Mucosa of rectum (tissue), 2 donors: ENCODE data around the gene YTHDC2.

Experiments
- H3K27ac ChIP-seq, 2 donors: one replicate each; pipeline ENCODE4 v1.7.0; 2013; ENCODE audit warnings: inconsistent platforms in 2 of 2, low read depth in 2 of 2, low read length in 2 of 2
- H3K27me3 ChIP-seq, 2 donors: one replicate each; pipeline ENCODE4 v1.7.0; 2013; ENCODE audit warnings: low read length in 2 of 2; ENCODE audit not compliant: control insufficient read depth in 2 of 2, insufficient read depth in 2 of 2
- H3K36me3 ChIP-seq, 2 donors: one replicate each; pipeline ENCODE4 v1.7.0; 2013; ENCODE audit warnings: low read length in 2 of 2; ENCODE audit not compliant: control insufficient read depth in 2 of 2, insufficient read depth in 2 of 2
- H3K4me1 ChIP-seq, 2 donors: one replicate each; pipeline ENCODE4 v1.7.0; 2013; ENCODE audit warnings: low read length in 2 of 2, mild to moderate bottlenecking in 1 of 2; ENCODE audit not compliant: control insufficient read depth in 2 of 2, insufficient read depth in 2 of 2
- H3K4me3 ChIP-seq, 2 donors: one replicate each; pipeline ENCODE4 v1.7.0; 2013; ENCODE audit warnings: low read length in 2 of 2
- H3K9ac ChIP-seq, 2 donors: one replicate each; pipeline ENCODE4 v1.7.0; 2013; ENCODE audit warnings: low read length in 2 of 2, low read depth in 1 of 2, mild to moderate bottlenecking in 1 of 2
- H3K9me3 ChIP-seq, 2 donors: one replicate each; pipeline ENCODE4 v1.7.0; 2013; ENCODE audit warnings: low read length in 2 of 2; ENCODE audit not compliant: control insufficient read depth in 2 of 2
- donor health status: healthy.
- donor health status: Normal muscosa, but diverticular disease.

Gene YTHDC2

DNA sequence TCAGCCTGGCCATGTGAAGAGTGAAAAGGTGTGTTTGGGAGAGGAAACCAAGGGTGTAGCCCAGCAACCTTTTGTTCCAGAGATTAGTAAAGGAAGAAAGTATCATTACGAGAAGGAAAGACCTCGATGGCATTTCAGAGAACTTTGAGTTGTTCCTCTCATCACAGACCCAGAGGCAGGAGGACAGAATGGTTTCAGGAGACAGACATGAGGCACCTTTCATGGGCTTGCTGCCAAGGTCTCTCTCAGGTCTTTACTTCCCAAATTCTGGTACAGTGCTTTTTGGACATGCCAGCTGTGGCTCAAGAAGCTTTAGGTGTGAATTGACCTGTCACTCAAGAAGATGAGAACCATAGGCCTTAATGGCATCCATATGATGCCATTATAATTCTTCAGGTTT lies 22.5 kb upstream of the YTHDC2 start:
- no peaks in the 10 kb centered on the region for H3K36me3 ChIP-seq
- H3K9ac ChIP-seq, result no peak overlapping the region
- H3K4me1 ChIP-seq, result peaks cover 5 to 9% of the 10 kb centered on the region in 2 donors
- H3K27me3 ChIP-seq, result peaks cover 22 to 27% of the 10 kb centered on the region in 2 donors
- no peak overlapping the region for H3K4me3 ChIP-seq
- H3K27ac ChIP-seq, result no peak overlapping the region
- H3K9me3 ChIP-seq, result peaks cover 5% of the 10 kb centered on the region in 2 donors

DNA sequence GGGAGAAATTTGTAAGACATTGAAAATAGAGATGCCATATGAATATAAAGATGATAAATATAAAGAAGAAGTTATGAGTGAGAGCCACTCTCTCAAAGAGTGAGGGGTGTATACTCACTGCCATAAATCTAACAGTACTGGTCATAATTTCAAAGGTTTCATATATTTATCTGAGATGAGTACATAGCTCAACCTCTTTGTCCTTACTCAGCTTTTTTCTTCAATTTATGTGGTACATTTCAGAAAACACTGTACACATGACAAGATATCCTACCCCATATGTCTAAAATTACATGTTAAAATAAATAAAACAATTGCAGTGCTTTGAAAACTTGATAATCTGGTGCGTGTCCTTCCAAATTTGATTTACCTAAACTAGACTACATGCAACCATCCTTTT lies 20.0 kb upstream of the YTHDC2 start:
- no peak overlapping the region for H3K9ac ChIP-seq
- H3K9me3 ChIP-seq, result peaks cover 5% of the 10 kb centered on the region in 2 donors
- H3K27ac ChIP-seq, result no peak overlapping the region
- H3K4me1 ChIP-seq, result peaks cover 3 to 5% of the 10 kb centered on the region in 2 donors
- no peak overlapping the region for H3K4me3 ChIP-seq
- H3K36me3 ChIP-seq, result no peaks in the 10 kb centered on the region
- H3K27me3 ChIP-seq, result peaks cover 8 to 14% of the 10 kb centered on the region in 2 donors

DNA sequence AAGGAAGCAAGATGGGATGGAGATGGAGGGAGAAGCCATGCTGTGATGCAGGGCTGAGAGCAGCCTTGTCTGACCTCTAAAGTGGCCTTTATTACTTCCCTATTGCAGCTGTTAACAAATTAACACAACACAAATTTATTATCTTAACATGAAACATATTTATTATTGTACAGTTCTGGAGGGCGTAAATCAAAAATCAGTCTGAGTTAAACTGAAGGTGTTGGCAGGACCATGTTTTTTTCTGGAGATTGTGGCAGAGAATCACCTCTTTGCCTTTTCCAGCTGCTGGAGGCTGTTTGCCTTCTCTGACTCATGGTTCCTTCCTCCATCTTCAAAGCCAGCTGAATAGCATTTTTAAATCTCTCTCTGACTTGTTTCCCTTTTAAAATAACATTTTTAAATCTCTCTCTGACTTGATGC lies 18.1 kb upstream of the YTHDC2 start:
- no peak overlapping the region for H3K27ac ChIP-seq
- H3K4me3 ChIP-seq, result no peak overlapping the region
- H3K36me3 ChIP-seq, result no peaks in the 10 kb centered on the region
- peaks cover 0 to 1% of the 10 kb centered on the region in 2 donors for H3K27me3 ChIP-seq
- H3K9me3 ChIP-seq, result peaks cover under 1 to 3% of the 10 kb centered on the region in 2 donors
- no peaks in the 10 kb centered on the region for H3K4me1 ChIP-seq
- no peak overlapping the region for H3K9ac ChIP-seq

DNA sequence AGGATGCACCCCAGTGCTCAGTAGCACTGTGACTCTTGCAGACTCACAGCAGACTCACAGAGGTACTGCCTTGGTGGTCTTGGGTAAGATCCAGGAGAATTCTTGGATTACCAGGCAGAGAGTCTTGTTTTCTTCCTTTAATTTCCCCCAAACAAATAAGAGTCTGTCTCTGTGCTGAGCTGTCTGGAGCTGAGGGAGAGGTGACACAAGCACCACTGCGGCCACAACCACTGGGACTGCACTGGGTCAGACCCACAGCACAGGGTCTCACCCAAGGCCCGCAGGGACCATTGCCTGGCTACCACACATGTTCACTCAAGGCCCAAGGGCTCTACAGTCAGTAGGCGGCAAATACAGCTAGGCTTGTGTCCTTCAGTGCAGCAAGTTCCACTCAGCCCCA lies 11.4 kb upstream of the YTHDC2 start:
- Histone ChIP-seq H3K9me3 (no peaks in the 10 kb centered on the region), H3K4me1 (no peaks in the 10 kb centered on the region), H3K9ac (no peak overlapping the region), H3K27ac (no peak overlapping the region), H3K27me3 (no peaks in the 10 kb centered on the region), H3K4me3 (no peak overlapping the region), H3K36me3 (no peaks in the 10 kb centered on the region)

DNA sequence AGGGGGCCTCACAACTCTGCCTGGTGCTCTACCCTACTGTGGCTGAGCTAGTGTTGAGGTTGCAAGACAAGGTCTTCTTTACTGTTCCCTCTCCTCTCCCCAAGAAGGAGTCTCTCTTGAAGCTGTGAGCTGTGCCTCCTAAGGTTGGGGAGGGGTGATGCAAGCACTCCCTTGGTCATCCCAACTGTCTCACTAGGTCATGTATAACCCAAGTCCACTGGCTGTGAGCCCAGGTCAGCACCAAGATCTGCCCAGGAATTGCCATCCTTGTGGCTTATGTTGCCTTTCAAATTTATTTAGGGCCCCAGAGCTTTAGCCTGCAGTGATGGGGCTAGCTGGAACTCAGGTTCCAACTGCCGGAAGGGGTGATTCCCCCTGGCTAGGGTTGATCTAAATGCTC lies 10.3 kb upstream of the YTHDC2 start:
- Histone ChIP-seq H3K9me3 (no peaks in the 10 kb centered on the region), H3K36me3 (no peaks in the 10 kb centered on the region), H3K9ac (no peak overlapping the region), H3K27ac (no peak overlapping the region), H3K27me3 (peaks cover 0 to 3% of the 10 kb centered on the region in 2 donors), H3K4me1 (no peaks in the 10 kb centered on the region), H3K4me3 (no peak overlapping the region)

DNA sequence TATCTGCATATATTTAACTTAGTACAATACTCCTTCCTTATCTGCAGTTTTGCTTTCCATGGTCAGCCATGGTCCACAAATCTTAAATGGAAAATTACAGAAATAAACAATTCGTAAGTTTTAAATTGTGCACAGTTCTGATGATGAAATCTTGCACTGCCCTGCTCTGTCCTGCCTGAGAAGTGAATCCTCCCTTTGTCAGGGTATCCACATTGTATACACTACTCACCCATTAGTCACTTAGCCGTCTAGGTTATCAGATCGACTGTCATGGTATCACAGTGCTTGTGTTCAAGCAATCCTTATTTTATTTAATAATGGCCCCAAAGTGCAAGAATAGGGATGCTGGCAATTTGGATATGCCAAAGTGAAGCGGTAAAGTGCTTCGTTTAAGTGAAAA lies 8.3 kb upstream of the YTHDC2 start:
- H3K9me3 ChIP-seq, result no peaks in the 10 kb centered on the region
- H3K4me1 ChIP-seq, result no peaks in the 10 kb centered on the region
- no peak overlapping the region for H3K27ac ChIP-seq
- H3K27me3 ChIP-seq, result peaks cover 0 to 6% of the 10 kb centered on the region in 2 donors
- no peaks in the 10 kb centered on the region for H3K36me3 ChIP-seq
- no peak overlapping the region for H3K9ac ChIP-seq
- H3K4me3 ChIP-seq, result no peak overlapping the region

DNA sequence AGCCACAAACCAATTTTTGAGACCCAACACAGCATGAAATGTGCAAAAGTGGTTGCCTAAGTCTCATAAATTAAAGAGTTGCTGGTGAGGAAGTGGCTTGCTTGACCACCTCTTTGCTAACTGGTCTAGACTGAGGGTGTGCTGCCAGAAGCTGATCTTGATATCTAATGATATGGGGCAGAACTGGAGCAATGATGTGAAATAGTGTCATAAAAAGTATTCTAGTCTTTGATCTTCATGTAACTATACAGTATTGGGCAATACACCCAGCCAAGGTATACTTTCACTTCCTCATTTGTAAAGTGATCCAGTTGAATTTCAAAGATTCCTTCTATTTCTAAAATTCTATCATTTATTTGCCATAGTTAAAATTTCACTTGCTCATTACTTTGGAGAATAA lies 5.9 kb upstream of the YTHDC2 start:
- H3K9me3 ChIP-seq, result no peaks in the 10 kb centered on the region
- no peak overlapping the region for H3K27ac ChIP-seq
- no peak overlapping the region for H3K4me3 ChIP-seq
- no peak overlapping the region for H3K9ac ChIP-seq
- H3K27me3 ChIP-seq, result peaks cover 0 to 6% of the 10 kb centered on the region in 2 donors
- H3K4me1 ChIP-seq, result no peaks in the 10 kb centered on the region
- no peaks in the 10 kb centered on the region for H3K36me3 ChIP-seq

DNA sequence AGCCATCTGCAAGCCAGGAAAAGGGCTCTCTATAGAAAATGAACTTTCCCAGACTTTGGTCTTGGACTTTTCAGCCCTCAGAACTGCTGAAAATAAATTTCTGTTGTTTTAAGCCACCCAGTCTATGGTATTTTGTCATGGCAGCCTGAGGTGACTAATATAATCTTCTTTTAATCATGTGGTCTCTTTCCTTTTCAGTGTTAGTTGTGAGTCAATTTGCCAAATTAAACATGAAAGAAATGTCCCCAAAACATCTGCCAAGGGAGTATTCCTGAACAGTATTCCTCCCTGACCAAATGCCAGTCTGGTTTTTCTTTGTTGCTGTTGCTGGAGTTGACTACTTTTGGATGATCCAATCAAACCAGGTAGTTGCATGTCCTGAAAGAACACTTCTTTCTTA lies 4.7 kb upstream of the YTHDC2 start:
- Histone ChIP-seq H3K4me3 (no peak overlapping the region), H3K9ac (no peak overlapping the region), H3K27ac (no peak overlapping the region), H3K36me3 (no peaks in the 10 kb centered on the region), H3K27me3 (peaks cover 0 to 6% of the 10 kb centered on the region in 2 donors), H3K9me3 (no peaks in the 10 kb centered on the region), H3K4me1 (no peaks in the 10 kb centered on the region)

DNA sequence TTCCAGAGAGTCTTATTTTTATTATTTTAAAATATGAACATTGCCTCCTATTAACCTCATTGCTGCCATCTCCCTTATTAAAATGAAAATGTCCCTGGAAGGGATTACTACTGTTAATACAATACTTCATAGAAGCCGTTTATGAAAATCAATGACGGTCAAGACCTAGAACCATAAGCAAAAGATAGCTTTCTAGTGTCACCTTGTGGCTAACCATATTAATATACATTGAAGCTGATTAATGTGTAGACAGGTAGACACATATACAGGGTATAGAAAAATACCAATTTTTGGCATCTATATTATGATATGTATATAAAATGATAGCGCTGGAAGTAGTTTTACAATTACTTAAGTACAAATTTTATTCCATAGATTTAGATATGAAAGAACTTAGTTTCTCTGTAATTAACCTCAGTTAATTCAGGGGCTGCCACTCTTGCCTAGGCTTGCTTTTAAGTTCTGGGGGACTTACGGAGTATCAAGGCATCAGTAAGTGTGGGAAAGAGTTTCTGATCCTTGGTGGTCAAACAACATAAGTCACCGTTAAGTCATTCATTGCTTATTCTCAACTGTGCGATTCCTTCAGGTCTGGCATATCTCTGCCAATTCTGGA lies 2.5 kb upstream of the YTHDC2 start:
- Histone ChIP-seq H3K9ac (no peak overlapping the region), H3K4me1 (peaks cover 3 to 4% of the 10 kb centered on the region in 2 donors), H3K27ac (no peak overlapping the region), H3K9me3 (no peaks in the 10 kb centered on the region), H3K36me3 (no peaks in the 10 kb centered on the region), H3K4me3 (no peak overlapping the region), H3K27me3 (peaks cover 0 to 6% of the 10 kb centered on the region in 2 donors)

DNA sequence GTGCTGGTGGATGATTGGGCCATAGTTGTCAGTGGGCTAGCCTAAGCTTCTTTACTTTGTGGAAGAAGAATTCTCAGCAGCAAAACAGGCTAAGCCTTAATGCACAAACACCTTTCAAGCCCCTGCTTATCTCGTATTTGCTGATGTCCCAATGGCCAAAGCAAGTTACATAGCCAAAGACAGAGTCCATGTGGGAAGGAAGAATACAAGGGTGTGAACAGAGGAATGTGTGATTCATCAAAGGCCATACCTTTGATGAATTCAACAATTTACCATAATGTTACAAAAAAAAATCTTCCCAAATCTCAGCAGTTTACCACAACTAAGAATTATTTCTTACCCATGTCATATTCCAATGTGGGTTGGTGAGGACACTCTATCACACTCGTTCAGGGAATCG lies 1.2 kb upstream of the YTHDC2 start:
- no peak overlapping the region for H3K4me3 ChIP-seq
- no peak overlapping the region for H3K27ac ChIP-seq
- no peaks in the 10 kb centered on the region for H3K9me3 ChIP-seq

More for the DNA sequence above, 1.2 kb upstream of the YTHDC2 start:
- Histone ChIP-seq H3K36me3 (peaks cover 0 to 3% of the 10 kb centered on the region in 2 donors), H3K4me1 (peaks cover 3 to 4% of the 10 kb centered on the region in 2 donors), H3K27me3 (peaks cover 0 to 6% of the 10 kb centered on the region in 2 donors), H3K9ac (no peak overlapping the region)
